OCI-LY3 (cell line): ENCODE results near the gene NPFFR1.

Experiments
- H2AFZ ChIP-seq: fragments of 200-600, 300-600 bp; shearing (Covaris generic); 2 replicates; pipeline ENCODE4 v1.6.0; 2014; ENCODE audit warnings: antibody characterized with exemption, low read depth, low read length
- H3K27ac ChIP-seq: fragments of 200-600, 300-600 bp; sonication (generic); 2 replicates; pipeline ENCODE4 v1.5.1; 2014; ENCODE audit warnings: mild to moderate bottlenecking, low read length, moderate library complexity, mixed read lengths
- H3K27me3 ChIP-seq: fragments of 200-600, 300-600 bp; sonication (generic); 2 replicates; pipeline ENCODE4 v1.6.1; 2014; ENCODE audit warnings: low read depth, low read length, mixed read lengths
- H3K36me3 ChIP-seq: fragments of 200-600, 300-600 bp; sonication (generic); replicated peaks from 2 replicates; pipeline ENCODE3; 2014; ENCODE audit warnings: low read depth, low read length, mixed read lengths
- H3K4me1 ChIP-seq: fragments of 300-600, 200-600 bp; sonication (generic); 2 replicates; pipeline ENCODE4 v1.6.1; 2014; ENCODE audit warnings: low read length, mixed read lengths
- H3K4me2 ChIP-seq: fragments of 200-600, 300-600 bp; sonication (generic); 2 replicates; pipeline ENCODE4 v1.6.1; 2014; ENCODE audit warnings: low read length, mixed read lengths
- H3K4me3 ChIP-seq: fragments of 300-600, 200-600 bp; sonication (generic); 2 replicates; pipeline ENCODE4 v1.5.1; 2014; ENCODE audit warnings: antibody characterized with exemption, mild to moderate bottlenecking, low read length, moderate library complexity
- H3K79me2 ChIP-seq: fragments of 300-600, 200-600 bp; shearing (Covaris generic); 2 replicates; pipeline ENCODE4 v1.6.1; 2014; ENCODE audit warnings: mild to moderate bottlenecking, low read length, mixed read lengths
- H3K9ac ChIP-seq: fragments of 300-600, 200-600 bp; shearing (Covaris generic); 2 replicates; pipeline ENCODE4 v1.6.0; 2014; ENCODE audit warnings: mild to moderate bottlenecking, low read length, moderate library complexity
- H3K9me3 ChIP-seq: fragments of 200-600, 300-600 bp; shearing (Covaris generic); 2 replicates; pipeline ENCODE4 v1.6.1; 2014; ENCODE audit warnings: low read length, mixed read lengths; ENCODE audit not compliant: insufficient read depth
- H4K20me1 ChIP-seq: fragments of 200-600, 300-600 bp; sonication (generic); 2 replicates; pipeline ENCODE4 v1.6.1; 2016; ENCODE audit warnings: low read length, mixed read lengths; ENCODE audit not compliant: insufficient read depth
- CTCF ChIP-seq: fragments of 200-600, 300-600 bp; sonication (generic); IDR thresholded peaks from 2 replicates; pipeline ENCODE4 v1.5.1; 2014; ENCODE audit warnings: antibody characterized with exemption, low read length, low read depth
- EZH2phosphoT487 ChIP-seq: fragments of 200-600 bp; shearing (Covaris generic); IDR thresholded peaks from 2 replicates; pipeline ENCODE4 v1.6.1; 2018; ENCODE audit warnings: antibody characterized with exemption, mixed run types, low read depth

Gene NPFFR1

GRCh38 chr10:70331160-70331485 is 47.3 kb upstream of the NPFFR1 start:
- Histone ChIP-seq H3K36me3 (peaks cover 7% of the 10 kb centered on the region), H3K27ac (no peak overlapping the region), H4K20me1 (no peaks in the 10 kb centered on the region), H3K79me2 (no peaks in the 10 kb centered on the region), H3K4me1 (peaks cover 28% of the 10 kb centered on the region), H3K9ac (no peak overlapping the region), H3K4me2 (peak overlapping the region; percentile 84; the same call in 1 of the 2 replicates), H3K9me3 (no peaks in the 10 kb centered on the region), H3K27me3 (no peaks in the 10 kb centered on the region), H2AFZ (no peak overlapping the region), H3K4me3 (no peak overlapping the region)
- TF ChIP-seq EZH2phosphoT487 (no peak), CTCF (no peak)

- Histone ChIP-seq H3K4me1 (peaks cover 28% of the 10 kb centered on the region), H3K27ac (no peak overlapping the region), H3K27me3 (no peaks in the 10 kb centered on the region), H3K4me2 (no peak overlapping the region), H3K9ac (no peak overlapping the region), H4K20me1 (no peaks in the 10 kb centered on the region), H3K4me3 (no peak overlapping the region), H3K79me2 (no peaks in the 10 kb centered on the region), H2AFZ (no peak overlapping the region), H3K36me3 (peaks cover 7% of the 10 kb centered on the region), H3K9me3 (no peaks in the 10 kb centered on the region)
- TF ChIP-seq EZH2phosphoT487 (no peak), CTCF (no peak)
Measured at GRCh38 chr10:70330671-70331070, 46.9 kb upstream of the NPFFR1 start.

GRCh38 chr10:70328967-70329366 is 45.2 kb upstream of the NPFFR1 start:
- Histone ChIP-seq H3K4me1 (peaks cover 42% of the 10 kb centered on the region), H3K4me3 (no peak overlapping the region)

GRCh38 chr10:70328018-70328417 is 44.2 kb upstream of the NPFFR1 start:
- H3K36me3 ChIP-seq, result no peaks in the 10 kb centered on the region
- H3K27ac ChIP-seq, result no peak overlapping the region
- H3K9me3 ChIP-seq, result no peaks in the 10 kb centered on the region
- H2AFZ ChIP-seq, result no peak overlapping the region
- no peak overlapping the region for H3K4me3 ChIP-seq
- H3K9ac ChIP-seq, result no peak overlapping the region
- H3K27me3 ChIP-seq, result no peaks in the 10 kb centered on the region
- TF ChIP-seq EZH2phosphoT487 (no peak), CTCF (no peak)
- H3K4me1 ChIP-seq, result peaks cover 42% of the 10 kb centered on the region
- H3K4me2 ChIP-seq, result no peak overlapping the region
- no peaks in the 10 kb centered on the region for H3K79me2 ChIP-seq
- H4K20me1 ChIP-seq, result no peaks in the 10 kb centered on the region

More at GRCh38 chr10:70328967-70329366, 45.2 kb upstream of the NPFFR1 start:
- H3K9me3 ChIP-seq, result no peaks in the 10 kb centered on the region
- no peak overlapping the region for H3K4me2 ChIP-seq
- H2AFZ ChIP-seq, result no peak overlapping the region
- no peaks in the 10 kb centered on the region for H4K20me1 ChIP-seq
- TF ChIP-seq CTCF (no peak), EZH2phosphoT487 (no peak)
- no peak overlapping the region for H3K9ac ChIP-seq
- no peaks in the 10 kb centered on the region for H3K79me2 ChIP-seq
- no peak overlapping the region for H3K27ac ChIP-seq
- no peaks in the 10 kb centered on the region for H3K27me3 ChIP-seq
- H3K36me3 ChIP-seq, result peaks cover 7% of the 10 kb centered on the region
